HEK293 (cell line): Measurements from ENCODE around the gene DPH7.

Experiments
- CTCF ChIA-PET: fragments of 350-600 bp; formaldehyde crosslinking; extraction: SDS; loops from one replicate; lab custom pipeline; 2021; ENCODE audit warnings: antibody characterized with exemption; lab: Yijun Ruan, JAX
- POLR2A ChIA-PET: fragments of 300-600 bp; formaldehyde crosslinking; extraction: SDS; loops from one replicate; lab custom pipeline; 2020; ENCODE audit warnings: antibody characterized with exemption, inconsistent platforms; lab: Yijun Ruan, JAX
- H3K27ac ChIP-seq: fragments of 200-500 bp; sonication (Bioruptor generic); 2 replicates; pipeline ENCODE4 v1.5.1; 2014; ENCODE audit warnings: low read depth, low read length, control low read depth, inconsistent platforms; ENCODE audit errors: extremely low read depth
- H3K36me3 ChIP-seq, 2 experiments: fragments of 200-500 bp in 1 of 2; sonication (Bioruptor generic) in 1 of 2; 1 replicate in 1 of 2; 2 replicates in 1 of 2; pipeline ENCODE4 v1.5.1; 2014 to 2017; ENCODE audit warnings: inconsistent platforms in 2 of 2, low read length in 2 of 2; ENCODE audit not compliant: control insufficient read depth in 2 of 2, insufficient read depth in 1 of 2
- H3K4me1 ChIP-seq: fragments of 200-500 bp; sonication (Bioruptor generic); 2 replicates; pipeline ENCODE4 v1.5.1; 2014; ENCODE audit warnings: mild to moderate bottlenecking, low read length, inconsistent platforms; ENCODE audit not compliant: control insufficient read depth, insufficient read depth
- H3K4me3 ChIP-seq: 2 replicates; pipeline ENCODE4 v1.5.1; 2011; ENCODE audit warnings: low read depth, mild to moderate bottlenecking, control low read depth, low read length, moderate library complexity
- H3K9me3 ChIP-seq: fragments of 200-500 bp; sonication (Bioruptor generic); 2 replicates; pipeline ENCODE4 v1.5.1; 2014; ENCODE audit warnings: low read depth, low read length, inconsistent platforms; ENCODE audit not compliant: control insufficient read depth, insufficient read depth
- GLIS2 ChIP-seq: fragments of 450-650 bp; formaldehyde crosslinking; IDR thresholded peaks from 2 replicates; pipeline ENCODE4 v1.5.1; 2016; ENCODE audit warnings: missing biosample characterization, missing genetic modification characterization
- IKZF3 ChIP-seq: fragments of 450-650 bp; IDR thresholded peaks from 2 replicates; pipeline ENCODE4 v1.5.0; 2018; ENCODE audit warnings: missing biosample characterization, mild to moderate bottlenecking, missing genetic modification characterization, moderate library complexity
- OSR2 ChIP-seq: fragments of 450-650 bp; formaldehyde crosslinking; IDR thresholded peaks from 2 replicates; pipeline ENCODE4 v1.5.1; 2016; ENCODE audit warnings: missing biosample characterization, missing genetic modification characterization
- SP3 ChIP-seq: fragments of 450-650 bp; formaldehyde crosslinking; IDR thresholded peaks from 2 replicates; pipeline ENCODE4 v1.5.1; 2016; ENCODE audit warnings: missing biosample characterization, missing genetic modification characterization
- ZBTB48 ChIP-seq: fragments of 450-650 bp; formaldehyde crosslinking; IDR thresholded peaks from 2 replicates; pipeline ENCODE4 v1.5.1; 2016; ENCODE audit warnings: missing biosample characterization, missing genetic modification characterization
- ZFP69B ChIP-seq: fragments of 450-650 bp; formaldehyde crosslinking; IDR thresholded peaks from 2 replicates; pipeline ENCODE4 v1.5.1; 2016; ENCODE audit warnings: missing biosample characterization, missing genetic modification characterization
- ZNF184 ChIP-seq: fragments of 450-650 bp; IDR thresholded peaks from 2 replicates; pipeline ENCODE4 v1.5.1; 2018; ENCODE audit warnings: missing biosample characterization, mild to moderate bottlenecking, missing genetic modification characterization
- ZNF248 ChIP-seq: fragments of 450-650 bp; formaldehyde crosslinking; IDR thresholded peaks from 2 replicates; pipeline ENCODE4 v1.5.1; 2017; ENCODE audit warnings: missing biosample characterization, missing genetic modification characterization
- ZNF324 ChIP-seq: fragments of 450-650 bp; formaldehyde crosslinking; IDR thresholded peaks from 2 replicates; pipeline ENCODE4 v1.5.1; 2016; ENCODE audit warnings: missing biosample characterization, missing genetic modification characterization
- ZNF335 ChIP-seq: fragments of 450-650 bp; formaldehyde crosslinking; conservative IDR thresholded peaks from 2 replicates; pipeline ENCODE4 v1.5.1; 2016; ENCODE audit warnings: missing biosample characterization, missing genetic modification characterization
- ZNF423 ChIP-seq: fragments of 450-650 bp; formaldehyde crosslinking; IDR thresholded peaks from 2 replicates; pipeline ENCODE4 v1.5.1; 2016; ENCODE audit warnings: missing biosample characterization, missing genetic modification characterization
- ZNF426 ChIP-seq: fragments of 450-650 bp; formaldehyde crosslinking; IDR thresholded peaks from 2 replicates; pipeline ENCODE4 v1.5.1; 2017; ENCODE audit warnings: missing biosample characterization, missing genetic modification characterization, mild to moderate bottlenecking, inconsistent platforms, moderate library complexity
- ZNF585B ChIP-seq: fragments of 450-650 bp; formaldehyde crosslinking; IDR thresholded peaks from 2 replicates; pipeline ENCODE4 v1.5.1; 2016; ENCODE audit warnings: missing biosample characterization, missing genetic modification characterization
- ZNF843 ChIP-seq: fragments of 450-650 bp; formaldehyde crosslinking; IDR thresholded peaks from 2 replicates; pipeline ENCODE4 v1.5.1; 2016; ENCODE audit warnings: missing biosample characterization, missing genetic modification characterization
- ZSCAN30 ChIP-seq: fragments of 450-650 bp; IDR thresholded peaks from 2 replicates; pipeline ENCODE4 v1.5.1; 2018; ENCODE audit warnings: missing biosample characterization, mild to moderate bottlenecking, missing genetic modification characterization, moderate library complexity
- ZXDB ChIP-seq: fragments of 450-650 bp; formaldehyde crosslinking; IDR thresholded peaks from 2 replicates; pipeline ENCODE4 v1.5.1; 2016; ENCODE audit warnings: missing biosample characterization, missing genetic modification characterization
- TF ChIP-seq, protein P1 (sequence below): fragments of 450-650 bp; formaldehyde crosslinking; IDR thresholded peaks from 2 replicates; pipeline ENCODE4 v1.5.1; 2016; ENCODE audit warnings: missing biosample characterization, missing genetic modification characterization, low read depth
- TF ChIP-seq, protein P2 (sequence below): fragments of 450-650 bp; formaldehyde crosslinking; IDR thresholded peaks from 2 replicates; pipeline ENCODE4 v1.5.1; 2016; ENCODE audit warnings: missing biosample characterization, missing genetic modification characterization
- TF ChIP-seq, protein P3 (sequence below): sonication (generic); formaldehyde crosslinking; IDR thresholded peaks from 2 replicates; pipeline ENCODE4 v1.8.1; 2022; ENCODE audit warnings: mild to moderate bottlenecking, moderate library complexity, missing genetic modification reagents
- TF ChIP-seq, protein P4 (sequence below): fragments of 450-650 bp; formaldehyde crosslinking; optimal IDR thresholded peaks from 2 replicates; pipeline ENCODE3; 2016; ENCODE audit warnings: missing biosample characterization, mild to moderate bottlenecking, missing genetic modification characterization
- TF ChIP-seq, protein P5 (sequence below): fragments of 450-650 bp; formaldehyde crosslinking; IDR thresholded peaks from 2 replicates; pipeline ENCODE4 v1.5.1; 2016; ENCODE audit warnings: missing biosample characterization, missing genetic modification characterization
- TF ChIP-seq, protein P6 (sequence below): fragments of 450-650 bp; formaldehyde crosslinking; IDR thresholded peaks from 2 replicates; pipeline ENCODE4 v1.5.1; 2016; ENCODE audit warnings: missing biosample characterization, missing genetic modification characterization
- TF ChIP-seq, protein P7 (sequence below): fragments of 450-650 bp; formaldehyde crosslinking; IDR thresholded peaks from 2 replicates; pipeline ENCODE4 v1.5.1; 2016; ENCODE audit warnings: missing biosample characterization, missing genetic modification characterization
- TF ChIP-seq, protein P8 (sequence below): fragments of 450-650 bp; formaldehyde crosslinking; IDR thresholded peaks from 2 replicates; pipeline ENCODE4 v1.5.1; 2016; ENCODE audit warnings: missing biosample characterization, missing genetic modification characterization

Gene DPH7

DNA sequence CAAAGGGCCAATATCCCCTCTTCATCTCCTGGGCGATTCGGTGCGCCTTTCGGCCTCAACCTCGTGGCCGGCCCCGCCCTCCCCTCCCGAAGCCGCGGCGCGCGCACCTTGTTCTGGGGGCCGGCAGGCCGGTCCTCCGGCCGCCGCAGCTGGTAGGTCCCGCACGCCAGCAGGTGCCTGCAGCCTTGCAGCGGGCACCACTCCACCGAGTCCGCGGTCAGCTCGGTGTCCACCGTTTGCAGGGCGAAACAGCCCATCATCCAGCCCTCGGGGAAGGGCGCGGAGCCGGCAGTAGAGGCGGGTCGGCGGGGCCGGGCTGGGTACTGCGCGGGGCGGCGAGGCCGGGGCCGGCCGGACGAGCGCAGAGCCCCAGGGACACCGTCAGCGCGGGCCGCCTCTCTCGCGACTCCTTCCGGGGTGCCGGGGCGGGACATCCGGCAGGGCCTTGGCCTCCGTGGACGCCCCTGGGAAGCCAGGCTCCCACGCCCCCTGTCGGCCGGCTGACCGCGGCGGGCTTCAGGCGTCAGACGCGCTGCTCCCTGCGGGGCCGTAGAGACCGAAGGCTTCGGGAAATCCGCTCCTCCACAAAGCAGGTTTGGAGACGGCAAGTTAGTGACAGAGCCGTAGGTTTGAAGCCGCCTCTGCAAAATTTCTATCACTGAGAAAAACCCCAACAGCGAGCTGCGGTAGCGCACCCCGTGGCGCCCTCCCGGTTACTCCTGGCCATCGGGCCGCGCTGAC lies at the start of gene DPH7:
Gene DPH7 (minus strand): TSS at position 408 of the 741 bp plus-strand sequence. CDS start 148 bp downstream, at position 260.
- Histone ChIP-seq H3K9me3 (no peaks in the 10 kb centered on the region), H3K27ac (peak within 1 kb of the TSS; percentile 84), H3K4me1 (no peaks in the 10 kb centered on the region; the same call in 1 of the 2 replicates), H3K36me3 (peaks cover 8 to 75% of the 10 kb centered on the region in 2 experiments; a peak in 2 of 3 replicates), H3K4me3 (peak within 1 kb of the TSS; percentile 95)
- ChIA-PET CTCF (interaction anchor here (0.6 to 2.5 kb wide), 16 partner anchors 9 to 342 kb away, joined by 3 to 24 read pairs (median 4); partner anchors contain the start of genes EHMT1 and ZMYND19), POLR2A (interaction anchor here (0.5 to 5.7 kb wide), 7 partner anchors 9 to 102 kb away, joined by 3 to 28 read pairs (median 7); partner anchors contain the start of genes ARRDC1, MRPL41 and ZMYND19)
- TF ChIP-seq ZNF585B (peak; percentile 32), ZNF335 (tag by site-specific recombination) (peak; percentile 84), ZXDB (tag by site-specific recombination) (peak; percentile 88), ZBTB48 (peak; percentile 81), ZNF423 (tag by site-specific recombination) (peak; percentile 91), ZNF324 (tag by site-specific recombination) (0 out of 2 replicates have a peak, but pooled peaks have one; percentile 43), ZFP69B (tag by site-specific recombination) (no peak), IKZF3 (peak; percentile 57; the same call in 1 of the 2 replicates), GLIS2 (peak; percentile 46; the same call in 1 of the 2 replicates), ZNF184 (tag by site-specific recombination) (peak; percentile 88), ZSCAN30 (tag by site-specific recombination) (peak; percentile 97), ZNF426 (tag by site-specific recombination) (no peak), ZNF248 (no peak), OSR2 (tag by site-specific recombination) (no peak), ZNF843 (tag by site-specific recombination) (0 out of 2 replicates have a peak, but pooled peaks have one; percentile 22), SP3 (tag by site-specific recombination) (peak; percentile 70)
- TF ChIP-seq, protein P1, sequence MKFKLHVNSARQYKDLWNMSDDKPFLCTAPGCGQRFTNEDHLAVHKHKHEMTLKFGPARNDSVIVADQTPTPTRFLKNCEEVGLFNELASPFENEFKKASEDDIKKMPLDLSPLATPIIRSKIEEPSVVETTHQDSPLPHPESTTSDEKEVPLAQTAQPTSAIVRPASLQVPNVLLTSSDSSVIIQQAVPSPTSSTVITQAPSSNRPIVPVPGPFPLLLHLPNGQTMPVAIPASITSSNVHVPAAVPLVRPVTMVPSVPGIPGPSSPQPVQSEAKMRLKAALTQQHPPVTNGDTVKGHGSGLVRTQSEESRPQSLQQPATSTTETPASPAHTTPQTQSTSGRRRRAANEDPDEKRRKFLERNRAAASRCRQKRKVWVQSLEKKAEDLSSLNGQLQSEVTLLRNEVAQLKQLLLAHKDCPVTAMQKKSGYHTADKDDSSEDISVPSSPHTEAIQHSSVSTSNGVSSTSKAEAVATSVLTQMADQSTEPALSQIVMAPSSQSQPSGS = no peak
- TF ChIP-seq, protein P2, sequence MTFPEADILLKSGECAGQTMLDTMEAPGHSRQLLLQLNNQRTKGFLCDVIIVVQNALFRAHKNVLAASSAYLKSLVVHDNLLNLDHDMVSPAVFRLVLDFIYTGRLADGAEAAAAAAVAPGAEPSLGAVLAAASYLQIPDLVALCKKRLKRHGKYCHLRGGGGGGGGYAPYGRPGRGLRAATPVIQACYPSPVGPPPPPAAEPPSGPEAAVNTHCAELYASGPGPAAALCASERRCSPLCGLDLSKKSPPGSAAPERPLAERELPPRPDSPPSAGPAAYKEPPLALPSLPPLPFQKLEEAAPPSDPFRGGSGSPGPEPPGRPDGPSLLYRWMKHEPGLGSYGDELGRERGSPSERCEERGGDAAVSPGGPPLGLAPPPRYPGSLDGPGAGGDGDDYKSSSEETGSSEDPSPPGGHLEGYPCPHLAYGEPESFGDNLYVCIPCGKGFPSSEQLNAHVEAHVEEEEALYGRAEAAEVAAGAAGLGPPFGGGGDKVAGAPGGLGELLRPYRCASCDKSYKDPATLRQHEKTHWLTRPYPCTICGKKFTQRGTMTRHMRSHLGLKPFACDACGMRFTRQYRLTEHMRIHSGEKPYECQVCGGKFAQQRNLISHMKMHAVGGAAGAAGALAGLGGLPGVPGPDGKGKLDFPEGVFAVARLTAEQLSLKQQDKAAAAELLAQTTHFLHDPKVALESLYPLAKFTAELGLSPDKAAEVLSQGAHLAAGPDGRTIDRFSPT (tag by site-specific recombination) = no peak; the same call in 1 of the 2 replicates
- TF ChIP-seq, protein P3, sequence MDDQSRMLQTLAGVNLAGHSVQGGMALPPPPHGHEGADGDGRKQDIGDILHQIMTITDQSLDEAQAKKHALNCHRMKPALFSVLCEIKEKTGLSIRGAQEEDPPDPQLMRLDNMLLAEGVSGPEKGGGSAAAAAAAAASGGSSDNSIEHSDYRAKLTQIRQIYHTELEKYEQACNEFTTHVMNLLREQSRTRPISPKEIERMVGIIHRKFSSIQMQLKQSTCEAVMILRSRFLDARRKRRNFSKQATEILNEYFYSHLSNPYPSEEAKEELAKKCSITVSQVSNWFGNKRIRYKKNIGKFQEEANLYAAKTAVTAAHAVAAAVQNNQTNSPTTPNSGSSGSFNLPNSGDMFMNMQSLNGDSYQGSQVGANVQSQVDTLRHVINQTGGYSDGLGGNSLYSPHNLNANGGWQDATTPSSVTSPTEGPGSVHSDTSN (CRISPR knock-in tag) = peak; percentile 87
- TF ChIP-seq, protein P4, sequence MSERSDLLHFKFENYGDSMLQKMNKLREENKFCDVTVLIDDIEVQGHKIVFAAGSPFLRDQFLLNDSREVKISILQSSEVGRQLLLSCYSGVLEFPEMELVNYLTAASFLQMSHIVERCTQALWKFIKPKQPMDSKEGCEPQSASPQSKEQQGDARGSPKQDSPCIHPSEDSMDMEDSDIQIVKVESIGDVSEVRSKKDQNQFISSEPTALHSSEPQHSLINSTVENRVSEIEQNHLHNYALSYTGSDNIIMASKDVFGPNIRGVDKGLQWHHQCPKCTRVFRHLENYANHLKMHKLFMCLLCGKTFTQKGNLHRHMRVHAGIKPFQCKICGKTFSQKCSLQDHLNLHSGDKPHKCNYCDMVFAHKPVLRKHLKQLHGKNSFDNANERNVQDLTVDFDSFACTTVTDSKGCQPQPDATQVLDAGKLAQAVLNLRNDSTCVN (tag by site-specific recombination) = peak; percentile 95
- TF ChIP-seq, protein P5, sequence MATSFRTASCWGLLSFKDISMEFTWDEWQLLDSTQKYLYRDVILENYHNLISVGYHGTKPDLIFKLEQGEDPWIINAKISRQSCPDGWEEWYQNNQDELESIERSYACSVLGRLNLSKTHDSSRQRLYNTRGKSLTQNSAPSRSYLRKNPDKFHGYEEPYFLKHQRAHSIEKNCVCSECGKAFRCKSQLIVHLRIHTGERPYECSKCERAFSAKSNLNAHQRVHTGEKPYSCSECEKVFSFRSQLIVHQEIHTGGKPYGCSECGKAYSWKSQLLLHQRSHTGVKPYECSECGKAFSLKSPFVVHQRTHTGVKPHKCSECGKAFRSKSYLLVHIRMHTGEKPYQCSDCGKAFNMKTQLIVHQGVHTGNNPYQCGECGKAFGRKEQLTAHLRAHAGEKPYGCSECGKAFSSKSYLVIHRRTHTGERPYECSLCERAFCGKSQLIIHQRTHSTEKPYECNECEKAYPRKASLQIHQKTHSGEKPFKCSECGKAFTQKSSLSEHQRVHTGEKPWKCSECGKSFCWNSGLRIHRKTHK (tag by site-specific recombination) = no peak
- TF ChIP-seq, protein P6, sequence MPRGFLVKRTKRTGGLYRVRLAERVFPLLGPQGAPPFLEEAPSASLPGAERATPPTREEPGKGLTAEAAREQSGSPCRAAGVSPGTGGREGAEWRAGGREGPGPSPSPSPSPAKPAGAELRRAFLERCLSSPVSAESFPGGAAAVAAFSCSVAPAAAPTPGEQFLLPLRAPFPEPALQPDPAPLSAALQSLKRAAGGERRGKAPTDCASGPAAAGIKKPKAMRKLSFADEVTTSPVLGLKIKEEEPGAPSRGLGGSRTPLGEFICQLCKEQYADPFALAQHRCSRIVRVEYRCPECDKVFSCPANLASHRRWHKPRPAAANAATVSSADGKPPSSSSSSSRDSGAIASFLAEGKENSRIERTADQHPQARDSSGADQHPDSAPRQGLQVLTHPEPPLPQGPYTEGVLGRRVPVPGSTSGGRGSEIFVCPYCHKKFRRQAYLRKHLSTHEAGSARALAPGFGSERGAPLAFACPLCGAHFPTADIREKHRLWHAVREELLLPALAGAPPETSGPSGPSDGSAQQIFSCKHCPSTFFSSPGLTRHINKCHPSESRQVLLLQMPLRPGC (tag by site-specific recombination) = 0 out of 2 replicates have a peak, but pooled peaks have one; percentile 34
- TF ChIP-seq, protein P7, sequence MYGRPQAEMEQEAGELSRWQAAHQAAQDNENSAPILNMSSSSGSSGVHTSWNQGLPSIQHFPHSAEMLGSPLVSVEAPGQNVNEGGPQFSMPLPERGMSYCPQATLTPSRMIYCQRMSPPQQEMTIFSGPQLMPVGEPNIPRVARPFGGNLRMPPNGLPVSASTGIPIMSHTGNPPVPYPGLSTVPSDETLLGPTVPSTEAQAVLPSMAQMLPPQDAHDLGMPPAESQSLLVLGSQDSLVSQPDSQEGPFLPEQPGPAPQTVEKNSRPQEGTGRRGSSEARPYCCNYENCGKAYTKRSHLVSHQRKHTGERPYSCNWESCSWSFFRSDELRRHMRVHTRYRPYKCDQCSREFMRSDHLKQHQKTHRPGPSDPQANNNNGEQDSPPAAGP (tag by site-specific recombination) = peak; percentile 50; the same call in 1 of the 2 replicates
- TF ChIP-seq, protein P8, sequence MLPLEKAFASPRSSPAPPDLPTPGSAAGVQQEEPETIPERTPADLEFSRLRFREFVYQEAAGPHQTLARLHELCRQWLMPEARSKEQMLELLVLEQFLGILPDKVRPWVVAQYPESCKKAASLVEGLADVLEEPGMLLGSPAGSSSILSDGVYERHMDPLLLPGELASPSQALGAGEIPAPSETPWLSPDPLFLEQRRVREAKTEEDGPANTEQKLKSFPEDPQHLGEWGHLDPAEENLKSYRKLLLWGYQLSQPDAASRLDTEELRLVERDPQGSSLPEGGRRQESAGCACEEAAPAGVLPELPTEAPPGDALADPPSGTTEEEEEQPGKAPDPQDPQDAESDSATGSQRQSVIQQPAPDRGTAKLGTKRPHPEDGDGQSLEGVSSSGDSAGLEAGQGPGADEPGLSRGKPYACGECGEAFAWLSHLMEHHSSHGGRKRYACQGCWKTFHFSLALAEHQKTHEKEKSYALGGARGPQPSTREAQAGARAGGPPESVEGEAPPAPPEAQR = peak; percentile 30; the same call in 1 of the 2 replicates
